ENCODE data around the gene NHEJ1. TPM values are rescaled to one million over a fixed set of nuclear protein-coding genes. Genes with fewer than 3 reads are reported as not detected.

The NHEJ1 gene
- total and polyA plus RNA-seq, 2 of the 13 experiments (the other 11 are each of a cell fraction or from before 2014, with no cell fraction given): 30.0 to 30.7 TPM

GRCh38 chr2:219177552-219178376 lies 17.1 kb upstream of the NHEJ1 start, which contains the start of gene RETREG2 (continued):
- TF ChIP-seq NFATC3 (CRISPR knock-in tag; IDR thresholded peaks at IDR 0.05) (no peak), BCL6 (CRISPR knock-in tag; IDR thresholded peaks at IDR 0.05) (peak; percentile 20; the same call in 1 of the 2 replicates), TFDP2 (CRISPR knock-in tag; IDR thresholded peaks at IDR 0.05) (no peak; the same call in 1 of the 2 replicates), TCF7L2 (IDR thresholded peaks at IDR 0.05; ENCODE audit: low read depth, low read length) (no peak), BCL3 (CRISPR knock-in tag; IDR thresholded peaks at IDR 0.05) (peak; percentile 53; the same call in 1 of the 2 replicates), ETV5 (CRISPR knock-in tag; IDR thresholded peaks at IDR 0.05; ENCODE audit: borderline replicate concordance) (peak; percentile 51; the same call in 1 of the 2 replicates), POGZ (CRISPR knock-in tag; IDR thresholded peaks at IDR 0.05) (peak; percentile 78), CHD2 (IDR thresholded peaks at IDR 0.05; ENCODE audit: low read depth, low read length) (no peak), ZNF883 (CRISPR knock-in tag; IDR thresholded peaks at IDR 0.05; ENCODE audit: not compliant biosample characterization) (peak; percentile 25), NR3C1 (CRISPR knock-in tag; IDR thresholded peaks at IDR 0.05) (no peak), MXD4 (CRISPR knock-in tag; IDR thresholded peaks at IDR 0.05) (no peak), U2AF1 (optimal IDR thresholded peaks at IDR 0.05; ENCODE audit: low read depth, low read length) (no peak), NAIF1 (CRISPR knock-in tag; IDR thresholded peaks at IDR 0.05; ENCODE audit: borderline replicate concordance) (no peak), ZNF143 (CRISPR knock-in tag; IDR thresholded peaks at IDR 0.05) (peak; percentile 35; the same call in 1 of the 2 replicates), NFRKB (IDR thresholded peaks at IDR 0.05) (no peak), ZNF20 (CRISPR knock-in tag; IDR thresholded peaks at IDR 0.05) (0 out of 2 replicates have a peak, but pooled peaks have one; percentile 76), ZNF660 (CRISPR knock-in tag; IDR thresholded peaks at IDR 0.05; ENCODE audit: borderline replicate concordance, low read depth) (0 out of 2 replicates have a peak, but pooled peaks have one; percentile 72), DPF2 (CRISPR knock-in tag; IDR thresholded peaks at IDR 0.05; ENCODE audit: borderline replicate concordance, low read depth) (no peak), BORCS8-MEF2B (CRISPR knock-in tag; IDR thresholded peaks at IDR 0.05) (peak; percentile 81), XBP1 (CRISPR knock-in tag; IDR thresholded peaks at IDR 0.05) (no peak), ZFYVE20 (CRISPR knock-in tag; IDR thresholded peaks at IDR 0.05; ENCODE audit: borderline replicate concordance, low read depth) (no peak; the same call in 1 of the 2 replicates), HMGA1 (CRISPR knock-in tag; conservative IDR thresholded peaks at IDR 0.05) (no peak), ZNF788 (CRISPR knock-in tag; IDR thresholded peaks at IDR 0.05; ENCODE audit: borderline replicate concordance) (peak; percentile 81; the same call in 1 of the 2 replicates)
- TF ChIP-seq, protein P1, sequence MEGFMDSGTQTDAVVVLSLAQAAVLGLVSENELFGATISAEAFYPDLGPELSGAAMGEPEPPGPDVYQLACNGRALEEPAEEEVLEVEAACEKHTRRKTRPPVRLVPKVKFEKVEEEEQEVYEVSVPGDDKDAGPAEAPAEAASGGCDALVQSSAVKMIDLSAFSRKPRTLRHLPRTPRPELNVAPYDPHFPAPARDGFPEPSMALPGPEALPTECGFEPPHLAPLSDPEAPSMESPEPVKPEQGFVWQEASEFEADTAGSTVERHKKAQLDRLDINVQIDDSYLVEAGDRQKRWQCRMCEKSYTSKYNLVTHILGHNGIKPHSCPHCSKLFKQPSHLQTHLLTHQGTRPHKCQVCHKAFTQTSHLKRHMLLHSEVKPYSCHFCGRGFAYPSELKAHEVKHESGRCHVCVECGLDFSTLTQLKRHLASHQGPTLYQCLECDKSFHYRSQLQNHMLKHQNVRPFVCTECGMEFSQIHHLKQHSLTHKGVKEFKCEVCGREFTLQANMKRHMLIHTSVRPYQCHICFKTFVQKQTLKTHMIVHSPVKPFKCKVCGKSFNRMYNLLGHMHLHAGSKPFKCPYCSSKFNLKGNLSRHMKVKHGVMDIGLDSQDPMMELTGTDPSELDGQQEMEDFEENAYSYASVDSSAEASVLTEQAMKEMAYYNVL (CRISPR knock-in tag; IDR thresholded peaks at IDR 0.05; ENCODE audit: borderline replicate concordance): peak; percentile 83
- TF ChIP-seq, protein P2, sequence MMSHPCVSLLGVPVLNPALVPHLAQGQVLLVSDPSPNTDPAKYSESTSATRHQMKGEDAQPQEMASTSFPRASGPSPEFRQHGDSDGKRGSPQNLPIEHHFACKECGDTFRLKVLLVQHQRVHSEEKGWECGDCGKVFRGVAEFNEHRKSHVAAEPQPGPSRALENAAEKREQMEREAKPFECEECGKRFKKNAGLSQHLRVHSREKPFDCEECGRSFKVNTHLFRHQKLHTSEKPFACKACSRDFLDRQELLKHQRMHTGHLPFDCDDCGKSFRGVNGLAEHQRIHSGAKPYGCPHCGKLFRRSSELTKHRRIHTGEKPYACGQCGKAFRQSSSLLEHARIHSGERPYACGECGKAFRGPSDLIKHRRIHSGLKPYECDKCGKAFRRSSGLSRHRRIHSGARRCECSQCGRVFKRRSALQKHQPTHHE (CRISPR knock-in tag; IDR thresholded peaks at IDR 0.05; ENCODE audit: borderline replicate concordance): peak; percentile 86; the same call in 1 of the 2 replicates

All from HepG2 (cell line).